Subcutaneous abdominal adipose tissue (tissue), 5 donors: ENCODE results near the gene SPACA4.
"Not testable (repeated sequence)": the region's sequence is repeated elsewhere in the genome, so short reads cannot be mapped to it uniquely, and the experiment has no call there.

Source experiments
- H3K27ac ChIP-seq: one replicate; pipeline ENCODE4 v1.7.0; 2013; ENCODE audit warnings: low read depth, mild to moderate bottlenecking, inconsistent platforms, low read length, moderate library complexity
- H3K27me3 ChIP-seq, 5 donors: one replicate each; pipeline ENCODE4 v1.7.0; 2013; ENCODE audit warnings: low read length in 5 of 5, inconsistent platforms in 1 of 5; ENCODE audit not compliant: control insufficient read depth in 5 of 5, insufficient read depth in 4 of 5
- H3K36me3 ChIP-seq, 5 donors: one replicate each; pipeline ENCODE4 v1.7.0; 2013; ENCODE audit warnings: low read length in 5 of 5; ENCODE audit not compliant: control insufficient read depth in 5 of 5, insufficient read depth in 5 of 5
- H3K4me1 ChIP-seq, 5 donors: one replicate each; pipeline ENCODE4 v1.7.0; 2013; ENCODE audit warnings: low read length in 5 of 5, mild to moderate bottlenecking in 3 of 5, moderate library complexity in 1 of 5; ENCODE audit not compliant: control insufficient read depth in 5 of 5, insufficient read depth in 5 of 5
- H3K4me3 ChIP-seq, 5 donors: one replicate each; pipeline ENCODE4 v1.7.0; 2013; ENCODE audit warnings: low read length in 5 of 5, low read depth in 1 of 5
- H3K9ac ChIP-seq, 5 donors: one replicate each; pipeline ENCODE4 v1.7.0; 2013; ENCODE audit warnings: low read length in 5 of 5, mild to moderate bottlenecking in 4 of 5, moderate library complexity in 3 of 5
- H3K9me3 ChIP-seq, 5 donors: one replicate each; pipeline ENCODE4 v1.7.0; 2013; ENCODE audit warnings: low read length in 5 of 5; ENCODE audit not compliant: control insufficient read depth in 5 of 5
- donor health status: healthy.
- donor health status: healthy.
- donor health status: healthy.
- donor health status: healthy.
- donor health status: healthy.

The SPACA4 gene

GRCh38 chr19:48627201-48627864, 20.8 kb downstream of the SPACA4 start:
- peaks cover 0 to 34% (median 8%) of the 10 kb centered on the region in 5 donors for H3K36me3 ChIP-seq

GRCh38 chr19:48627865-48628314, 21.3 kb downstream of the SPACA4 start:
- no peaks in the 10 kb centered on the region for H3K27me3 ChIP-seq
- H3K27ac ChIP-seq: no peak overlapping the region
- peaks cover 8 to 66% (median 41%) of the 10 kb centered on the region in 5 donors for H3K4me1 ChIP-seq
- peaks cover 0 to 39% (median 13%) of the 10 kb centered on the region in 5 donors for H3K36me3 ChIP-seq
- no peak overlapping the region for H3K4me3 ChIP-seq
- H3K9ac ChIP-seq: no peak overlapping the region
- no peaks in the 10 kb centered on the region for H3K9me3 ChIP-seq

More at GRCh38 chr19:48627201-48627864, 20.8 kb downstream of the SPACA4 start:
- H3K4me3 ChIP-seq: no peak overlapping the region
- no peak overlapping the region for H3K27ac ChIP-seq
- no peaks in the 10 kb centered on the region for H3K9me3 ChIP-seq
- peaks cover 6 to 67% (median 37%) of the 10 kb centered on the region in 5 donors for H3K4me1 ChIP-seq
- H3K27me3 ChIP-seq: no peaks in the 10 kb centered on the region
- H3K9ac ChIP-seq: no peak overlapping the region

- H3K36me3 ChIP-seq: peaks cover 0 to 39% (median 13%) of the 10 kb centered on the region in 5 donors
- H3K9ac ChIP-seq: no peak overlapping the region
- H3K9me3 ChIP-seq: no peaks in the 10 kb centered on the region
- peaks cover 4 to 66% (median 42%) of the 10 kb centered on the region in 5 donors for H3K4me1 ChIP-seq
- no peak overlapping the region for H3K4me3 ChIP-seq
- no peaks in the 10 kb centered on the region for H3K27me3 ChIP-seq
- H3K27ac ChIP-seq: no peak overlapping the region
Observed at GRCh38 chr19:48628486-48629296, 22.1 kb downstream of the SPACA4 start.

GRCh38 chr19:48629297-48629598, 22.7 kb downstream of the SPACA4 start:
- no peaks in the 10 kb centered on the region for H3K9me3 ChIP-seq
- H3K4me1 ChIP-seq: peaks cover 5 to 68% (median 44%) of the 10 kb centered on the region in 5 donors
- H3K27me3 ChIP-seq: no peaks in the 10 kb centered on the region
- no peak overlapping the region for H3K9ac ChIP-seq
- H3K27ac ChIP-seq: no peak overlapping the region
- no peak overlapping the region for H3K4me3 ChIP-seq
- peaks cover 0 to 39% (median 13%) of the 10 kb centered on the region in 5 donors for H3K36me3 ChIP-seq

- H3K4me1 ChIP-seq: peaks cover 6 to 67% (median 44%) of the 10 kb centered on the region in 5 donors
- no peaks in the 10 kb centered on the region for H3K9me3 ChIP-seq
- H3K9ac ChIP-seq: no peak overlapping the region
- no peaks in the 10 kb centered on the region for H3K27me3 ChIP-seq
- peaks cover 0 to 39% (median 13%) of the 10 kb centered on the region in 5 donors for H3K36me3 ChIP-seq
- no peak overlapping the region for H3K4me3 ChIP-seq
- H3K27ac ChIP-seq: peak overlapping the region; percentile 41
Observed at GRCh38 chr19:48629599-48630295, 23.2 kb downstream of the SPACA4 start.

- Histone ChIP-seq H3K27ac (peak overlapping the region; percentile 41), H3K4me1 (peaks cover 7 to 65% (median 48%) of the 10 kb centered on the region in 5 donors), H3K27me3 (no peaks in the 10 kb centered on the region), H3K9ac (peak overlapping the region in 2 of 5 donors; percentile 41 to 46), H3K4me3 (no peak overlapping the region), H3K9me3 (no peaks in the 10 kb centered on the region), H3K36me3 (peaks cover 0 to 39% (median 13%) of the 10 kb centered on the region in 5 donors)
Observed at GRCh38 chr19:48630296-48631063, 23.9 kb downstream of the SPACA4 start.

GRCh38 chr19:48631225-48631624, 24.7 kb downstream of the SPACA4 start:
- peak overlapping the region in 1 of 5 donors; percentile 41 for H3K9ac ChIP-seq
- H3K27ac ChIP-seq: peak overlapping the region; percentile 41
- peaks cover 0 to 34% (median 13%) of the 10 kb centered on the region in 5 donors for H3K36me3 ChIP-seq
- H3K4me1 ChIP-seq: peaks cover 7 to 67% (median 55%) of the 10 kb centered on the region in 5 donors
- no peak overlapping the region for H3K4me3 ChIP-seq
- H3K27me3 ChIP-seq: no peaks in the 10 kb centered on the region
- H3K9me3 ChIP-seq: no peaks in the 10 kb centered on the region

- H3K4me3 ChIP-seq: not testable (repeated sequence)
Observed at GRCh38 chr19:48632286-48632685, 25.7 kb downstream of the SPACA4 start.

GRCh38 chr19:48632692-48633147, 26.2 kb downstream of the SPACA4 start:
- Histone ChIP-seq H3K27me3 (no peaks in the 10 kb centered on the region), H3K4me3 (peak overlapping the region in 1 of 5 donors; percentile 12), H3K9ac (peak overlapping the region in 1 of 5 donors; percentile 37), H3K36me3 (peaks cover 0 to 28% (median 13%) of the 10 kb centered on the region in 5 donors), H3K4me1 (peaks cover 7 to 73% (median 65%) of the 10 kb centered on the region in 5 donors), H3K27ac (peak overlapping the region; percentile 91), H3K9me3 (no peaks in the 10 kb centered on the region)

More at GRCh38 chr19:48632286-48632685, 25.7 kb downstream of the SPACA4 start:
- H3K36me3 ChIP-seq: peaks cover 0 to 29% (median 13%) of the 10 kb centered on the region in 5 donors
- not testable (repeated sequence) for H3K9me3 ChIP-seq, H3K27me3 ChIP-seq
- peak overlapping the region in 1 of 5 donors; percentile 37 for H3K9ac ChIP-seq
- H3K4me1 ChIP-seq: peaks cover 7 to 76% (median 64%) of the 10 kb centered on the region in 5 donors
- peak overlapping the region; percentile 91 for H3K27ac ChIP-seq
